ENCODE measurements around the gene DAGLB. TPM values are rescaled to one million over a fixed set of nuclear protein-coding genes. Genes with fewer than 3 reads are reported as not detected.
A peak's percentile ranks its signal among the peaks of the same experiment; 100 is the strongest.

The DAGLB gene
- total RNA-seq, 2 donors from 2014 or later, result 5.7 to 9.4 TPM

GRCh38 chr7:6422095-6422494 lies 25.7 kb downstream of the DAGLB start:
- H3K36me3 ChIP-seq, result peaks cover 38% of the 10 kb centered on the region
- no peak for DNase-seq (ENCODE audit: low spot score)
- no peak overlapping the region for H3K27ac ChIP-seq
- no peak overlapping the region for H3K4me3 ChIP-seq
- H3K9me3 ChIP-seq, result no peaks in the 10 kb centered on the region
- H3K27me3 ChIP-seq, result no peaks in the 10 kb centered on the region
- no peaks in the 10 kb centered on the region for H3K4me1 ChIP-seq
- TF ChIP-seq CTCF (IDR thresholded peaks at IDR 0.05), result no peak

- H3K27ac ChIP-seq, result no peak overlapping the region
- H3K27me3 ChIP-seq, result no peaks in the 10 kb centered on the region
- no peak overlapping the region for H3K4me3 ChIP-seq
Measured at GRCh38 chr7:6420680-6421079, 27.1 kb downstream of the DAGLB start.

GRCh38 chr7:6419310-6419773 lies 28.4 kb downstream of the DAGLB start:
- Histone ChIP-seq H3K9me3 (no peaks in the 10 kb centered on the region), H3K4me1 (no peaks in the 10 kb centered on the region), H3K27ac (peak overlapping the region; percentile 39 to 67), H3K4me3 (no peak overlapping the region), H3K36me3 (peaks cover 40% of the 10 kb centered on the region), H3K27me3 (no peaks in the 10 kb centered on the region)
- DNase-seq (ENCODE audit: low spot score), result no peak
- no peak for TF ChIP-seq CTCF (IDR thresholded peaks at IDR 0.05)

More at GRCh38 chr7:6420680-6421079, 27.1 kb downstream of the DAGLB start:
- H3K4me1 ChIP-seq, result no peaks in the 10 kb centered on the region
- no peaks in the 10 kb centered on the region for H3K9me3 ChIP-seq
- TF ChIP-seq CTCF (IDR thresholded peaks at IDR 0.05), result no peak
- H3K36me3 ChIP-seq, result peaks cover 40% of the 10 kb centered on the region
- DNase-seq (ENCODE audit: low spot score), result no peak

GRCh38 chr7:6417408-6417807 lies 30.3 kb downstream of the DAGLB start:
- TF ChIP-seq CTCF (IDR thresholded peaks at IDR 0.05), result no peak
- no peak overlapping the region for H3K27ac ChIP-seq

DNA sequence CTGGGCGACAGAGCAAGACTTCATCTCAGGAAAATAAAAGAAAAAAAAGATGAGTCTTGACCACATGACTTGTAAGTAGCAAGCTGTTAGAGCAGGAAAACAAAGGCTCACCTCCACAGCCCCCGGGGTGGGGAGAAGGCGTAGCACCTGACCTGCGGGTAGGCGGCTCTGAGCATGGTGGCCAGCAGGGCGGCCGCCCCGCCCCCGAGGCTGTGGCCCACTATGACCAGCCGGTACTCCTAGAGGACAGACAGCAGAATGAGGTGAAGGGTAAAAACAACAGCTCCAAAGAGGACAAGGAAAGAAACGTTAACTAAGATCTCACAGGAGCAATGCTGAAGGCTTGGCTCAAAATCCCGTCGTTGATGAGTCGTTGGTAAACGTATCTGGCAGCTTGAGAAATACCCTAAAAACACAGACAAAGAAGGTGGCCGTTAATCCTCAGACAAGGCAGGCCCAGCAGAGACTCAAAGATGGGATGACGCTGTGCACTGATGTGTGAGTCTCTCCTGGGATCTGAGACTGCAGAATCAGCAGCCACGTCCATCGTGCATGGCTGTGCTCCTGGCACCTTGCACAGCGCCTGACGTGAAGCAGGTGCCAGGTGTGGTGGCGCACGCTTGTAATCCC lies 31.1 kb downstream of the DAGLB start:
- TF ChIP-seq CTCF (IDR thresholded peaks at IDR 0.05), result no peak
- H3K4me1 ChIP-seq, result no peaks in the 10 kb centered on the region
- H3K27me3 ChIP-seq, result no peaks in the 10 kb centered on the region
- H3K4me3 ChIP-seq, result no peak overlapping the region
- no peak for DNase-seq (ENCODE audit: low spot score)
- no peaks in the 10 kb centered on the region for H3K9me3 ChIP-seq
- peaks cover 58% of the 10 kb centered on the region for H3K36me3 ChIP-seq
- H3K27ac ChIP-seq, result no peak overlapping the region

More at GRCh38 chr7:6417408-6417807, 30.3 kb downstream of the DAGLB start:
- Histone ChIP-seq H3K36me3 (peaks cover 53% of the 10 kb centered on the region), H3K4me1 (no peaks in the 10 kb centered on the region), H3K27me3 (no peaks in the 10 kb centered on the region), H3K9me3 (no peaks in the 10 kb centered on the region), H3K4me3 (no peak overlapping the region)
- DNase-seq (ENCODE audit: low spot score), result no peak

DNA sequence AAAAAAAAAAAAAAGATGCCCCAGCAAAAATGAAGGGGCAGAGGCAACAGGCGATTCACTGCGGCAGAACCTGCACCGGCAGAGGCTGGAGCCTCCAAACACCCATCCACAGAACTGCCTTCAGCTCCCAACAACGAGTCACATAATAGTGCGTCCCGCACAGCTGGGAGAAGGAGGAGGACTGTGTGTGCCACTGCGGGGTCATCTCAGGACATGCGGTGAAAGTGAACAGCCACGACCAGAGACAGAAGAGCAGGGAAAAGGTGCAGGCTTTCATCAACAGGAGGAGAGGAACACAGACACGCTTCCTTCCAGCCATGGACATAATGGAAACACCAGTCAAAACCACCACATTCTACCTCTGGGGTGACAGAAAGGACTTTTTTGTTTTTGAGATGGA lies 34.1 kb downstream of the DAGLB start:
- Histone ChIP-seq H3K27ac (no peak overlapping the region), H3K36me3 (peaks cover 85% of the 10 kb centered on the region), H3K9me3 (no peaks in the 10 kb centered on the region), H3K4me1 (no peaks in the 10 kb centered on the region), H3K4me3 (no peak overlapping the region), H3K27me3 (no peaks in the 10 kb centered on the region)
- TF ChIP-seq CTCF (IDR thresholded peaks at IDR 0.05), result no peak
- no peak for DNase-seq (ENCODE audit: low spot score)

Measured in right atrium auricular region (tissue), 2 donors.